SK-N-MC (cell line): ENCODE results near the gene ANKRD36B.
"Not testable (repeated sequence)": the region's sequence is repeated elsewhere in the genome, so short reads cannot be mapped to it uniquely, and the experiment has no call there.

Experiments
- DNase-seq: peaks from one replicate; pipeline ENCODE4 v3.0.0-alpha.2; 2011; ENCODE audit warnings: low read depth, low spot score
- H3K27ac ChIP-seq: fragments of 200-600 bp; sonication (generic); 2 replicates; pipeline ENCODE4 v1.5.1; 2016; ENCODE audit warnings: mixed run types
- H3K36me3 ChIP-seq: fragments of 200-600 bp; sonication (generic); 2 replicates; pipeline ENCODE4 v1.6.1; 2017; ENCODE audit warnings: antibody characterized with exemption, low read length, mixed read lengths; ENCODE audit not compliant: insufficient read depth
- H3K4me3 ChIP-seq: fragments of 200-600 bp; sonication (generic); 2 replicates; pipeline ENCODE4 v1.5.1; 2016
- H3K9ac ChIP-seq: fragments of 200-600 bp; sonication (generic); 2 replicates; pipeline ENCODE4 v1.8.0; 2017; ENCODE audit warnings: mixed run types, mixed read lengths; ENCODE audit not compliant: insufficient read length
- H3K9me3 ChIP-seq: fragments of 200-600 bp; sonication (generic); 2 replicates; pipeline ENCODE4 v1.6.1; 2017; ENCODE audit warnings: low read depth, mild to moderate bottlenecking, antibody characterized with exemption, low read length, moderate library complexity, mixed read lengths
- EZH2 ChIP-seq: fragments of 200-600 bp; sonication (generic); IDR thresholded peaks from one replicate; pipeline ENCODE4 v1.6.1; 2017; ENCODE audit warnings: antibody characterized with exemption
- FOXP2 ChIP-seq: optimal IDR thresholded peaks from 2 replicates; pipeline ENCODE3; 2011; ENCODE audit warnings: mild to moderate bottlenecking, moderate library complexity; ENCODE audit not compliant: insufficient read depth; ENCODE audit errors: extremely low read length, control extremely low read depth
- POLR2AphosphoS5 ChIP-seq: IDR thresholded peaks from 2 replicates; pipeline ENCODE4 v1.6.1; 2012; ENCODE audit warnings: mild to moderate bottlenecking, low read depth, low read length, borderline replicate concordance

Gene ANKRD36B

GRCh38 chr2:97601537-97601936, 11.9 kb upstream of the ANKRD36B start:
- H3K9ac ChIP-seq, H3K36me3 ChIP-seq, H3K9me3 ChIP-seq, H3K27ac ChIP-seq, H3K4me3 ChIP-seq, DNase-seq: not testable (repeated sequence)

- not testable (repeated sequence) for H3K36me3 ChIP-seq, H3K4me3 ChIP-seq, H3K27ac ChIP-seq, H3K9ac ChIP-seq, H3K9me3 ChIP-seq, DNase-seq
Measured at GRCh38 chr2:97596180-97596579, 6.5 kb upstream of the ANKRD36B start.

GRCh38 chr2:97593520-97593919, 3.8 kb upstream of the ANKRD36B start:
- not testable (repeated sequence) for H3K36me3 ChIP-seq, H3K27ac ChIP-seq, H3K4me3 ChIP-seq, H3K9ac ChIP-seq, H3K9me3 ChIP-seq, DNase-seq

- Histone ChIP-seq H3K9ac (peak overlapping the region; percentile 71), H3K4me3 (peak overlapping the region; percentile 86)
- H3K36me3 ChIP-seq, H3K9me3 ChIP-seq, H3K27ac ChIP-seq: not testable (repeated sequence)
- DNase-seq = peak; percentile 86
Measured at GRCh38 chr2:97590515-97591394, 1.1 kb upstream of the ANKRD36B start.

- Histone ChIP-seq H3K9ac (peak overlapping the region; percentile 51), H3K4me3 (peak overlapping the region; percentile 82)
- not testable (repeated sequence) for H3K9me3 ChIP-seq, H3K27ac ChIP-seq, H3K36me3 ChIP-seq, DNase-seq
Measured at GRCh38 chr2:97589257-97589597, 450 bp downstream of the ANKRD36B start.

GRCh38 chr2:97565674-97566073, 24.0 kb downstream of the ANKRD36B start:
- not testable (repeated sequence) for H3K27ac ChIP-seq, H3K9me3 ChIP-seq, H3K4me3 ChIP-seq, H3K9ac ChIP-seq, DNase-seq, H3K36me3 ChIP-seq

- not testable (repeated sequence) for H3K4me3 ChIP-seq, DNase-seq, H3K36me3 ChIP-seq, H3K27ac ChIP-seq, H3K9ac ChIP-seq, H3K9me3 ChIP-seq
Measured at GRCh38 chr2:97552406-97552805, 37.3 kb downstream of the ANKRD36B start.

- not testable (repeated sequence) for H3K9me3 ChIP-seq, H3K36me3 ChIP-seq, H3K4me3 ChIP-seq, DNase-seq, H3K27ac ChIP-seq, H3K9ac ChIP-seq
Measured at GRCh38 chr2:97550498-97550897, 39.2 kb downstream of the ANKRD36B start.

- not testable (repeated sequence) for H3K9ac ChIP-seq, H3K4me3 ChIP-seq, DNase-seq, H3K36me3 ChIP-seq, H3K9me3 ChIP-seq, H3K27ac ChIP-seq
Measured at GRCh38 chr2:97549058-97549457, 40.6 kb downstream of the ANKRD36B start.

GRCh38 chr2:97548536-97548935, 41.1 kb downstream of the ANKRD36B start:
- not testable (repeated sequence) for H3K36me3 ChIP-seq, DNase-seq, H3K27ac ChIP-seq, H3K9ac ChIP-seq, H3K4me3 ChIP-seq, H3K9me3 ChIP-seq

- no peak overlapping the region for H3K4me3 ChIP-seq
- no peak for DNase-seq
- no peak overlapping the region for H3K9ac ChIP-seq
- no peaks in the 10 kb centered on the region for H3K36me3 ChIP-seq
- H3K27ac ChIP-seq = no peak overlapping the region
- no peaks in the 10 kb centered on the region for H3K9me3 ChIP-seq
- TF ChIP-seq FOXP2 = no peak
- no peak for TF ChIP-seq POLR2AphosphoS5
- TF ChIP-seq EZH2 = no peak
Measured at GRCh38 chr2:97546711-97547110, 43.0 kb downstream of the ANKRD36B start.

- not testable (repeated sequence) for DNase-seq, H3K9ac ChIP-seq, H3K4me3 ChIP-seq, H3K9me3 ChIP-seq, H3K27ac ChIP-seq, H3K36me3 ChIP-seq
Measured at GRCh38 chr2:97544911-97545310, 44.8 kb downstream of the ANKRD36B start.

- not testable (repeated sequence) for H3K36me3 ChIP-seq, DNase-seq, H3K27ac ChIP-seq, H3K9me3 ChIP-seq, H3K4me3 ChIP-seq, H3K9ac ChIP-seq
Measured at GRCh38 chr2:97525904-97526303, 63.8 kb downstream of the ANKRD36B start.

- H3K36me3 ChIP-seq, DNase-seq, H3K9me3 ChIP-seq, H3K9ac ChIP-seq, H3K4me3 ChIP-seq, H3K27ac ChIP-seq: not testable (repeated sequence)
Measured at GRCh38 chr2:97523816-97524215, 65.9 kb downstream of the ANKRD36B start.
